Posterior vena cava (tissue), 2 donors: ENCODE results near the gene KLF6. TPM values are rescaled to one million over a fixed set of nuclear protein-coding genes. Genes with fewer than 3 reads are reported as not detected.

ENCODE experiments used
- DNase-seq: peaks from one replicate; pipeline ENCODE4 v3.0.0-alpha.2; 2020; ENCODE audit warnings: low spot score
- intact Hi-C, 2 donors: fragments of 100-400 bp; cut with DNase I; formaldehyde crosslinking; loops; one replicate each; pipeline versions ENCODE4 v1.14.1 to v1.14.2; 2022 to 2023
- total RNA-seq, 2 donors: library from RNA; stranded (reverse); fragmentation: NEBNext Ultra II Directional; extraction: Animal tissue kit (Norgen Biotek cat#: 25700); gene quantifications; one replicate each; pipeline ENCODE4 v1.2.1, GENCODE V29; 2021
- donor health status: DM: yes; HTN: yes; CAD: no.
- donor health status: DM: yes; HTN: yes; CAD: no.

KLF6 gene
- total RNA-seq, 2 donors from 2014 or later, result 183 to 493 TPM

GRCh38 chr10:3793553-3793952, 8.5 kb upstream of the KLF6 start:
- no peak for DNase-seq
- intact Hi-C loops, result no loop called here

GRCh38 chr10:3792710-3793219, 7.8 kb upstream of the KLF6 start:
- no peak for DNase-seq
- intact Hi-C loops, result no loop called here

- intact Hi-C loops, result no loop called here
- no peak for DNase-seq
Observed at GRCh38 chr10:3791974-3792633, 7.1 kb upstream of the KLF6 start.

- intact Hi-C loops, result no loop called here
- no peak for DNase-seq
Observed at GRCh38 chr10:3790858-3791257, 5.8 kb upstream of the KLF6 start.

GRCh38 chr10:3790272-3790671, 5.3 kb upstream of the KLF6 start:
- DNase-seq, result no peak
- intact Hi-C loops, result no loop called here

- no peak for DNase-seq
- intact Hi-C loops, result loop anchor here (10.0 kb wide), 1 partner anchor 455 kb away; no protein-coding TSS in a partner anchor
Observed at GRCh38 chr10:3789621-3790020, 4.6 kb upstream of the KLF6 start.

GRCh38 chr10:3787816-3788215, 2.8 kb upstream of the KLF6 start:
- no peak for DNase-seq
- intact Hi-C loops, result loop anchor here (10.0 kb wide), 1 partner anchor 457 kb away; no protein-coding TSS in a partner anchor

GRCh38 chr10:3787016-3787400, 2.0 kb upstream of the KLF6 start:
- intact Hi-C loops, result loop anchor here (10.0 kb wide), 1 partner anchor 458 kb away; no protein-coding TSS in a partner anchor
- no peak for DNase-seq

- intact Hi-C loops, result loop anchor here (10.0 kb wide), 1 partner anchor 458 kb away; no protein-coding TSS in a partner anchor
- DNase-seq, result peak; percentile 81
Observed at GRCh38 chr10:3786295-3787015, 1.4 kb upstream of the KLF6 start.

GRCh38 chr10:3785851-3786271, 852 bp upstream of the KLF6 start:
- intact Hi-C loops, result loop anchor here (10.0 kb wide), 1 partner anchor 459 kb away; no protein-coding TSS in a partner anchor
- DNase-seq, result no peak

GRCh38 chr10:3785251-3785850, 342 bp upstream of the KLF6 start:
- intact Hi-C loops, result loop anchor here (10.0 kb wide), 1 partner anchor 459 kb away; no protein-coding TSS in a partner anchor
- peak; percentile 100 for DNase-seq

GRCh38 chr10:3783682-3784432, 1.2 kb downstream of the KLF6 start:
- intact Hi-C loops, result loop anchor here (10.0 kb wide), 1 partner anchor 461 kb away; no protein-coding TSS in a partner anchor
- peak; percentile 91 for DNase-seq

GRCh38 chr10:3783316-3783681, 1.7 kb downstream of the KLF6 start:
- peak; percentile 92 for DNase-seq
- intact Hi-C loops, result loop anchor here (10.0 kb wide), 1 partner anchor 462 kb away; no protein-coding TSS in a partner anchor

- DNase-seq, result peak; percentile 86
- intact Hi-C loops, result loop anchor here (10.0 kb wide), 1 partner anchor 462 kb away; no protein-coding TSS in a partner anchor
Observed at GRCh38 chr10:3782451-3783315, 2.3 kb downstream of the KLF6 start.

GRCh38 chr10:3782146-3782450, 2.9 kb downstream of the KLF6 start:
- intact Hi-C loops, result loop anchor here (10.0 kb wide), 1 partner anchor 463 kb away; no protein-coding TSS in a partner anchor
- DNase-seq, result no peak

- intact Hi-C loops, result loop anchor here (10.0 kb wide), 1 partner anchor 463 kb away; no protein-coding TSS in a partner anchor
- DNase-seq, result peak; percentile 88
Observed at GRCh38 chr10:3781468-3782145, 3.4 kb downstream of the KLF6 start.

- peak; percentile 77 for DNase-seq
- intact Hi-C loops, result loop anchor here (10.0 kb wide), 1 partner anchor 464 kb away; no protein-coding TSS in a partner anchor
Observed at GRCh38 chr10:3780771-3781467, 4.1 kb downstream of the KLF6 start.
